ENCODE measurements around the gene CNFN.

Gene CNFN

DNA sequence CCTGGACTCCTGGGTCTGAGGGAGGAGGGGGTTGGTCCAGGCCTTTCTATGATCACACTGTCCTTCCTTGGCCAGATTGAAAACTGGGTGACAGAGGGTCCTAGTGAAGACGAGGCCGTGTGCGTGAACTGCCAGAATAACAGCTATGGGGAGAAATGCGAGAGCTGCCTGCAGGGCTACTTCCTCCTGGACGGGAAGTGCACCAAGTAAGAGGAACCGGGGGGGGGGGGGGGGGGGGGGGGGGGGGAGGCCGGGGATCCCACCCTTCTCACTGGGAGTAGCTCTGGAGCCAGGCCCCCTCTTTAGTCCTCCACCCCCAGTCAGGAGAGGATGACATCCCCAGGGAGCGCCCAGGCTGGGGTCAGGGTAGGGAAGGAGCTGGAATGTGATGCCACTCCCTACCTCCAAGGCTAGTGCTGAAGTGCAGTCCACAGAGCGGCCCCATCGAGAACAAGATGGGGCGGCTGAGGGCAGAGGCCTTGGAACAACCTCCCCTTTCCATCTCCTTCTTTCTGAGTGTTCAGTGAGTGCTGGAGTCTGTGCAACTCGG, 19.4 kb downstream of the CNFN start:
- DNase-seq: no peak

DNA sequence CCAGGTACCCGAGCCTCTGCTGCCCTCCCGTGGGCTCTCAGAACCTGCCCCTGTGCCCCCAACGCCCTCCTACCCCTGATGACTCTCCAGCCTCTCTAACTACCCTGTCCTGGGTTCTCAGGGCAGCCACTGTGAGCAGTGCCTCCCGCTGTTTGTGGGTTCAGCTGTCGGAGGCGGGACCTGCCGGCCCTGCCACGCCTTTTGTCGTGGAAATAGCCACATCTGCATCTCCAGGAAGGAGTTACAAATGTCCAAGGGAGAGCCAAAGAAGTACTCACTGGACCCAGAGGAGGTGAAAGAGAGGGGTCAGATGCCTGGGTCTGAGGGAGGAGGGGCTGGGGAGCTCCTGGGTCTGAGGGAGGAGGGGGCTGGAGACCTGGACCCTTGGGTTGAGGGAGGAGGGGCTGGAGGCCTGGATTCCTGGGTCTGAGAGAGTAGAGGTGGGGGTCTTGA, 20.0 kb downstream of the CNFN start:
- no peak for DNase-seq

DNA sequence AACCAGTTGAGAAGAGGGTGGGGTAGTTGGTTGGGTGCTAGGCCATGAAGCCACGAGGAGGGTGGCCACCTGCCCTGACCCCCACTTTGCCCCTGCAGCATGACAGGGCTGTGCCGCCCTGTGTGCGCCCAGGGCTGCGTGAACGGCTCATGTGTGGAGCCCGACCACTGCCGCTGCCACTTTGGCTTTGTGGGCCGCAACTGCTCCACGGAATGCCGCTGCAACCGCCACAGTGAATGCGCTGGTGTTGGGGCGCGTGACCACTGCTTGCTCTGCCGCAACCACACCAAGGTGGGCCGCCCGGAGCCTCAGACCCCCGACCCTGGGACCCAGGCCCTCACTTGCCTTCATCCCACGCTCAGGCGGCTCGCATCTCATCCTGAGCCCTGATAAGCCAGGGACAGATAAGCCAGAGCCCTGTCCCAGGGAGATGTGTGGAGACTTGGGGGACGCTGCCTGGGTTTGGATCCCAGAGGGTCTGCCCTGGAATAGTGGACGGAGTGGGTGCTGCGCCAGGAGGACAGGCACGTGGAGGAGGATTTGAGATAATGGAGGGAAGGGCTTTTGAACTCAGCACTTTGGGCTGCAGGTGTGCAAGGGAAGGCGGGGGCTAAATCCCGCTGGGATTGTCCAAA, 20.5 kb downstream of the CNFN start:
- DNase-seq: no peak

DNA sequence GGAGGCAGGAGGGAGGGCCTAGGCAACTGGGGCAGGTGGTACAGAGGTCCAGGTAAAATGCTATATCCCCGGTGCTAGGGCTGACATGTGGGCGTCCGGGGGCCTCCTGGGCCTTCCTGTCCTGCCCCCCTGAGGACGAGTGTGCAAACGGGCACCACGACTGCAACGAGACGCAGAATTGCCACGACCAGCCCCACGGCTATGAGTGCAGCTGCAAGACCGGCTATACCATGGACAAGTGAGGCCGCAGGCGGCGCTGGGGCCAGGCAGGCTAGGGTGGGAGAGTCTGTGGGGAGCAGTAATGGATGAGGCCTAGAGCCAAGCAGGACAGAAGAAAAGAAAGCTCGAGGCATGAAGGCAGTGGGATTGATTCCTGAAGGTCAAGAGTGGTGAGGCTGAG, 21.3 kb downstream of the CNFN start:
- no peak for DNase-seq

DNA sequence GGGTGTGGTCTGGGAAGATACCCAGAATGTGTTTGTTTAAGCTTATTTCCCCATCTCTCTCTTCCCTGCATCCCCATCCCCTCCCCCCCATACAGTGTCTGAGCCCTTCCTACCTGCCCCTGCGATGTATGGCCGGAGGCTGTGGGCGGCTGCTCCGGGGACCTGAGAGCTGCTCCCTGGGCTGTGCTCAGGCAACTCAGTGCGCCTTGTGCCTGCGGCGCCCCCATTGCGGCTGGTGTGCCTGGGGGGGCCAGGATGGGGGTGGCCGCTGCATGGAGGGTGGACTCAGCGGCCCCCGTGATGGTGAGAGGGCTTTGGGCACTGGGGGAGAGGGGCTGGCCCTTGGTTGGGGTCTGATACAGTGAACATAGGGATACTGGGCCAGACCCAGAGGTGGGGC, 21.7 kb downstream of the CNFN start:
- DNase-seq: no peak

DNA sequence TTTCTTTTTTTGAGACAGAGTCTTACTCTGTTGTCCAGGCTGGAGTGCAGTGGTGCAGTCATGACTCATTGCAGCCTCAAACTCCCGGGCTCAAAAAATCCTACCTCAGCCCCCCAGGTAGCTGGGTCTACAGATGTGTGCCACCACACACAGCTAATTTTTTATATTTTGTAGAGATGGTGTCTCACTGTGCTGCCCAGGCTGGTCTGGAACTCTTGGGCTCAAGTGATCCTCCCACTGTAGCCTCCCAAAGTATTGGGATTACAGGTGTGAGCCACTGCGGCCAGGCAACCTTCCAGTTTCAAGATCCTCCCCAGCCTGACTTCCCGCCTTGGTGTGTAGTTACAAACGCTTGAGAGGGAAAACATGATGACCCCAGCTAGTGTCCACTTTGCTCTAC, 22.2 kb downstream of the CNFN start:
- no peak for DNase-seq

DNA sequence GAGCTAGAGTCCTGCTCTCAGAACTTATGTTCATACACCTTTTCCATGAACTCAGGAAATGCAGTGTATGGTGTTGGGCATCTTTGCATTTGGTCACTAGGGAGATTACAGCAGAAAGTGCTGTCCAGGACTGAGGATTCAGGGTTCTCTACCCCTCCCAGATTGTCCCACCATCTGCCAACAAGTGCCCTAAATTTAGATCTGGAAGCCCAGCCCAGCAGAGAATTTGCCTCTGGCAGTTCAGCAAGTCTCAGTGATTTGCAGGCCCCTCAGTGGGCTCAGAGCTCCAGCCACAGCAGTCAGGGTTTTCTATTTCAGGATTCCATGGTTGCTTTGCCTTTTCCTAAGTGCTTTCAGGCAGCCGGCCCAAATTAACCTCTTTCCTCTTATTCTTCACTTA, 23.4 kb downstream of the CNFN start:
- no peak for DNase-seq

DNA sequence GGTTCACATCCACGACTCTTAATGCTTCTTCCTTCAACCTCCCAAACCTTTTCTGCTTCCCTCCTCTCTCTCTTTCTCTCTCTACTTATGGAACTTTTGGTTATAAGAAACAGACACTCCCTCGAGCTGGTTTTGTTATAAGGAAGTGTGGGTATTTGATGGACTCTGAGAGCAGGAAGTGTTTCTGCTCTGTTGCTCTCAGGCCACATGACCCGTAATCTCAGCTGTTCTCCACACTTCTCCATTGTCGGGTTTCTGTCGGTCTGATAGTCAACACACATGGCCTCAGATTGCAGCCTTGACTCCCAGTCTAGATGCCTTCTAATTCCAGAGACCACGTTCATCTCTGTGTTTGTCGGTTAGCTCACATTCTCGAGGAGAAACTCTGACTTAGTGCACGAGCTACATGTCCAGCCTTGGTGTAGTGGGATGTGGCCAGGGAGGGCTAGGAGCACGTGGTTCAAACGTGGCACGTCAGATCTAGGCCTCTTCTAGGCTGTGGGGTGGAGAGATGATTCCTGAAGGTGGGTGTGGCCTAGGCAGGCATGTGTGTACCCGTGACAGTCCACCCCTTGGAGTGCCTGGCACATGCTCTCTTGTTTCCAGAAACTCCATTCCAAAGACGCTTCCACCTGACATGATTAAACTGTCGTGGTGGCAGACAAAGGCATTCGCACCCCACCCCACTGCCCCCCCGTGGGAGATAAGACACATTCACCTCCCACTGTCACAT, 26.3 kb downstream of the CNFN start:
- DNase-seq: no peak

DNA sequence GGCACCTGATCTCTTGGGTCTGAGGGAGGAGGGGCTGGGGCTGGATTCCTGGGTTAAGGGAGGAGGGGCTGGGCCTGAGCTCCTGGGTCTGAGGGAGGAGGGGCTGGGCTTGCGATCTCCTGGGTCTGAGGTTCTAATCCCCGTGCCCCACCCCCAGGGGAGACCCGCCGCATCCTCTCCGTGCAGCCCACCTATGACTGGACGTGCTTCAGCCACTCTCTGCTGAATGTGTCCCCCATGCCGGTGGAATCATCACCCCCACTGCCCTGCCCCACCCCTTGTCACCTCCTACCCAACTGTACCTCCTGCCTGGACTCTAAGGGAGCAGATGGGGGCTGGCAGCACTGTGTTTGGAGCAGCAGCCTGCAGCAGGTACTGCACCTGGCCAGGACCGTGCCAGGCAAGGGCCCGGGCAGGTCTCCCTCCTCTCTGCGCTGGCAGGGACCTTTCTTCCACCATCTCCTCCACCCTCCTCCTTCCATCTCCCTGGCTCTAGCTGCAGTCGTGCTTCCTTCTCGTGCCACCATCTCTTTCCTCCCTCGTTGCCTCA, 27.1 kb downstream of the CNFN start:
- DNase-seq: no peak

DNA sequence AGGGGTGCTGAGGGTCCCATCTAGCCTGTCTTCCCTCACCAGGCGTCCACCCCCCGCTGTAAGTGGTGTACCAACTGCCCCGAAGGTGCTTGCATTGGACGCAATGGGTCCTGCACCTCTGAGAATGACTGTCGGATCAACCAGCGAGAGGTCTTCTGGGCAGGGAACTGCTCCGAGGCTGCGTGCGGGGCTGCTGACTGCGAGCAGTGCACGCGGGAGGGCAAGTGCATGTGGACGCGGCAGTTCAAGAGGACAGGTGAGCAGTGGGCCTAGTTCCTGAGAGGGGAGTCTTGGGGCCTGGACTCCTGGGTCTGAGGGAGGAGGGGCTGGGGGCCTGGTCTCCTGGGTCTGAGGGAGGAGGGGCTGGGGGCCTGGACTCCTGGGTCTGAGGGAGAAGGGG, 27.8 kb downstream of the CNFN start:
- no peak for DNase-seq

DNA sequence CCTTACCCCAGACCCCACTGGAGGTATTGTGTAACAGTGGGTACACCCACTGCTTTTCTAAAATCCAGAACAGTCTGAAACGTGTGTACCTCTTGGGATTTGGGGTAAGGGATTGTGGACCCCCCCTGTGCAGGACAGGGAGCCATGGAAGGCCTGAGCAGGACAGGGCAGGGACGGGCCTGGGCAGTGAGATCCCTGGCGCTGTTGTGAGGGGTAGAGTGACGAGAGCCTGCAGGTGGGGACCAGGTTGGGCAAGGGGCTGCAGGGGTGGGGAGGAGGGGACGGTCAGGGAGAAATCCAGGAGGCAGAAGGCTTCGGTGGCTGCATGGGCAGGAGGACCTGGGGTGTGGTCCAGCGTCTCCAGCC, 28.6 kb downstream of the CNFN start:
- no peak for DNase-seq

DNA sequence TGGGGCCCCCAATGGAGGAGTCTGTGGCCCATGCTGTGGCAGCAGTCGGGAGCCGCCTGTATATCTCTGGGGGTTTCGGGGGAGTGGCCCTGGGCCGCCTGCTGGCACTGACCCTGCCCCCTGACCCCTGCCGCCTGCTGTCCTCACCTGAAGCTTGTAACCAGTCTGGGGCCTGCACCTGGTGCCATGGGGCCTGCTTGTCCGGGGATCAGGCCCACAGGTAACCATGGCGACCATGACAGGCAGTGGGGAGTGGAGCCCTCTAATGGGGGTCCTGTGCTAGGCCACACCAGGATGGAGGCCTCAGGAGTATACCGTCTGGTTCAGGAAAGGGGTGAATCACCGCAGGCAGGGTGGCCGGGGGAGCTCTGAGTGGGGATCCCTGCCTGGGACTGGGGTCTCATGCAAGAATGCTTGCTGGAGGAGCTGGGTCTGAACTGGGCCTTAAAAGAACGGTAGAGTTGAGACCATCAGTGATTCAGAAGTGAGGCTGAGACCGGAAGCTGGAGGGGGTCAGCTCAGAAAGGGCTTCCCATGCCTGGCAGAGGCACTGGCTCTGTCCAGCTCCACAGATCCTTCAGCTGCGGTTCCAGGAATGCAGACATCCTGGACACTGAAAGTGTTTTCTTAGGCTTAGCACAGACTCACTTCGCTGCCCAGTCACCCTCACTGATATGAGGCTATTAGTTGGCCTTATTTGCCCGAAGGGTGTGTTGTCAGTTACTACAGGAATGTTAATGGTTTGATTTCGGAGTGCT, 29.1 kb downstream of the CNFN start:
- DNase-seq: no peak

DNA sequence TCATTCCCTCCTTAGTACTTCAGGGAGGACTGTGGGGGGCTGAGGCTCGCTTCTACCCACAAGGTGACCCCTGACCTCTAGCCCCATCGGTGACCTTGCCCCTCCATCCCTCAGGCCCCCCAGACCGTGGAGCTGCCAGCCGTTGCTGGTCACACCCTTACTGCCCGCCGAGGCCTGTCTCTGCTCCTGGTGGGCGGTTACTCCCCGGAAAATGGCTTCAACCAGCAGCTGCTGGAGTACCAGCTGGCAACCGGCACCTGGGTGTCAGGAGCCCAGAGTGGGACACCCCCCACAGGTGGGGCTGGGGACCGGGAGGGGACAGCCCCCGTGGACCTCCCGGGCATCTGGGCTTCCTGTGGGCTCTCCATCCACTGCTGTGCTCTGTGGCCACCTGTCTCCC, 32.8 kb downstream of the CNFN start:
- DNase-seq: no peak

DNA sequence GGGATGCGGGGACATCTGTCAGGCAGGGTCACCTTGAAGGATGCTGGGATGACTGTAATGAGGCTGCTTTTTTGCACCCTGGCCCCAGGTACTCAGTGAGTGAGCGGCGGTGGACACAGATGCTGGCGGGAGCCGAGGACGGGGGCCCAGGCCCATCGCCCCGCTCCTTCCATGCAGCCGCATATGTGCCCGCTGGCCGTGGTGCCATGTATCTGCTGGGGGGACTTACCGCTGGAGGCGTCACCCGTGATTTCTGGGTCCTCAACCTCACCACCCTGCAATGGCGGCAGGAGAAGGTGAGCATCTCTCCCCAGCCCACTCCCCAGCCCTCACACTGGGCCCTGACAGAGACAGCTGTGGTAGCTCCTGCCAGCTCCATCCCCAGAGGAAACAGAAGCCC, 33.4 kb downstream of the CNFN start:
- no peak for DNase-seq

DNA sequence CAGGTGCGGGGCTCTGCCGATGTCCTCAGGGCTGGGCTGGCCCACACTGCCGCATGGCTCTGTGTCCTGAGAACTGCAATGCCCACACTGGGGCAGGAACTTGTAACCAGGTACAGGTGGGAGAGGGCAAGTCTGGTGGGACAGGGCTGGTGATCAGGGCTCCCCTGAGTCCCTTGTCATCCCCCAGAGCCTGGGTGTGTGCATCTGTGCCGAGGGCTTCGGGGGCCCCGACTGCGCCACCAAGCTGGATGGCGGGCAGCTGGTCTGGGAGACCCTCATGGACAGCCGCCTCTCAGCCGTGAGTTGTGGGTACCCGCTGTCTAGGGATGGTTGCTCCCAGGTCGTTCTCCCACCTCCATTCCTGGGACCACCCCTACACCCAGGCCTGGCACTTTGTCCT, 34.2 kb downstream of the CNFN start:
- no peak for DNase-seq

DNA sequence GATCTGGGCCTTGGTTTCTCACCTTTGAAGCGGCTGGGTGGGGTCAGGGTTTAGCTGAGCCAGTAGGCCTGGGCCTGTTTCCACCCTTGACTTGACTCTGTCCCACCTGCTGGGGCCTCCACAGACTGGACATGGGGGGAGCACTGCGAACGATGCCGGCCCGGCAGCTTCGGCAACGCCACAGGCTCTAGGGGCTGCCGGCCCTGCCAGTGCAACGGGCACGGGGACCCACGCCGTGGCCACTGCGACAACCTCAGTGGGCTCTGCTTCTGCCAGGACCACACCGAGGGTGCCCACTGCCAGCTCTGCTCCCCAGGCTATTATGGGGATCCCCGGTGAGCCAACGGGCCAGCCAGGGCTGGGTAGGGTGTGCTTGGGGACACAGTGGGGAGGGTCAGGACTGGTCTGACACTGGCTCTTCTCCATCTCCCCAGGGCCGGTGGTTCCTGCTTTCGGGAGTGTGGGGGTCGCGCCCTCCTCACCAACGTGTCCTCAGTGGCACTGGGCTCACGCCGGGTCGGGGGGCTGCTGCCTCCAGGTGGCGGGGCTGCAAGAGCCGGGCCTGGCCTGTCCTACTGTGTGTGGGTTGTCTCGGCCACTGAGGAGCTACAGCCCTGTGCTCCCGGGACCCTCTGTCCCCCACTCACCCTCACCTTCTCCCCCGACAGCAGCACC, 36.6 kb downstream of the CNFN start:
- no peak for DNase-seq

DNA sequence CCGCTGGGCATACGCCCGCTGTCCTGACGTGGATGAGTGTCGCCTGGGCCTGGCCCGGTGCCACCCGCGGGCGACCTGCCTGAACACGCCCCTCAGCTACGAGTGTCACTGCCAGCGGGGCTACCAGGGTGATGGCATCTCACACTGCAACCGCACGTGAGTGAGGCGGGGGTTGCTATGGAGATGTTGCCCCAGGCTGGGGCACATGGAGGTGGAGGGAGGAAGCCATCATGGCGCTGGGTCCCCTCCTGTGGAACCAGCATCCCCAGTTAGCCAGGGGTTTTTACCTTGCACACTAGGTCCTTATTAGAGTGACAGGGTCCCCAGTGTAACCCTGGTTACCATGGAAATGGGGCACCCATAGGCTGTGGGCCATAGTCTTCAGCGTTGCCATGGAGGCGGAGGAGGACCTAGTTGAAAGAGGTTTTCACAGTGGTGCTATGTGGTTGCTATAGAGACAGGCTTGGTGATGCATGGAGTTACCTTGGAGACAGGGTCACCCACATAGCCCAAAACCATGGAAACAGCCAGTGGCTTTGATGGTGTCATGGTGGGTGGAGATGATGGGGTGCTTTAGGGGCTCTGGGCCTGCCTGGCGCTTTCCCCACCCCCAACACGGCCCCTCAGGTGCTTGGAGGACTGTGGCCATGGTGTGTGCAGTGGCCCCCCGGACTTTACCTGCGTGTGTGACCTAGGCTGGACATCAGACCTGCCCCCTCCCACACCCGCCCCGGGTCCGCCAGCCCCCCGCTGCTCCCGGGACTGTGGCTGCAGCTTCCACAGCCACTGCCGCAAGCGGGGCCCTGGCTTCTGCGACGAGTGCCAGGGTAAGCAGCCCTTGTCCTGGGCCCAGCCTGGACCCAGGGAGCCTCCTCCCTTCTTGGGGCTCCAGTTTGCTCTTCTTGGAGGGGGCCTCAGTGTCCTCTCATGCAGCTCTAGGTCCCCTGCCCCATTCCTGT, 37.5 kb downstream of the CNFN start:
- DNase-seq: peak; percentile 46

DNA sequence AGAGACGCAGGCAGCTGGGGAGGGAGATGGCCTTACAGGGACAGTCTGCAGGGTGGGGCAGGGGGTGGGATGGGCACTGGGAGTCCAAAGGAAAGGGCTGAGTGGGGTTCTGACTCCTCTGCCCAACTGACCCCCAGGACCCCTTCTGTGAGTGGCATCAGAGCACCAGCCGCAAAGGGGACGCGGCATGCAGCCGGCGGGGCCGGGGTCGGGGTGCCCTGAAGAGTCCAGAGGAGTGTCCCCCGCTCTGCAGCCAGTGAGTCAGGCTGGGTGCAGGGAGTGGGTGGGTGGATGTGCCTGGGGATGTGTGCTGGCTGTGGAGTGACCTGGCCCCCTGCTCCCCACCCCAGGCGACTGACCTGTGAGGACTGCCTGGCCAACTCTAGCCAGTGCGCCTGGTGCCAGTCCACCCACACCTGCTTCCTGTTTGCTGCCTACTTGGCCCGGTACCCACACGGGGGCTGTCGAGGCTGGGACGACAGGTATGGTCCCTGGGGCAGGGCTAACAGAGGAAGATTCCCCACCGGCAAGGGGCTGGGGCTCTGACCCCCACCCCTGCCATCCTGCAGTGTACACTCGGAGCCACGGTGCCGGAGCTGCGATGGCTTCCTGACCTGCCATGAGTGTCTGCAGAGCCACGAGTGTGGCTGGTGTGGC, 38.9 kb downstream of the CNFN start:
- no peak for DNase-seq

DNA sequence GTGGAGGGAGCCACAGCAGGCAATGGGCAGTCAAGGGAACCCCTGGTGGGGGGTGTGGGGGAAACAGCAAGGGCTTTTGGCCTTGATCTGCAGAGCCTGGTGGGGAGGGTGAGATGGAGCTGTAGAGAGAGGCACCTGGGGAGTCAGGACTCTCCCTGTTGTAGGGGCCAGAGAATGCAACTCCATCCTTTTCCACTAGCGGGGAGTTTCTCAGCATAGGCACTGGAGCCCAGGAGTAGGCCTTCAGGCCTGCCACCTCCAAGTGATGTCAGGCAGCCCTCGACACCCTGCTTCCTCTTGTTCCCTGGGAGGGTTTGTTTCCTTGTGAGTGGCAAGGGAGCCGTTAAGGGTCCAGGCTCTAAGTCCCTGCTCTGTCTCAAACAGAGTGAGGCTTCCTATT, 39.7 kb downstream of the CNFN start:
- no peak for DNase-seq

DNA sequence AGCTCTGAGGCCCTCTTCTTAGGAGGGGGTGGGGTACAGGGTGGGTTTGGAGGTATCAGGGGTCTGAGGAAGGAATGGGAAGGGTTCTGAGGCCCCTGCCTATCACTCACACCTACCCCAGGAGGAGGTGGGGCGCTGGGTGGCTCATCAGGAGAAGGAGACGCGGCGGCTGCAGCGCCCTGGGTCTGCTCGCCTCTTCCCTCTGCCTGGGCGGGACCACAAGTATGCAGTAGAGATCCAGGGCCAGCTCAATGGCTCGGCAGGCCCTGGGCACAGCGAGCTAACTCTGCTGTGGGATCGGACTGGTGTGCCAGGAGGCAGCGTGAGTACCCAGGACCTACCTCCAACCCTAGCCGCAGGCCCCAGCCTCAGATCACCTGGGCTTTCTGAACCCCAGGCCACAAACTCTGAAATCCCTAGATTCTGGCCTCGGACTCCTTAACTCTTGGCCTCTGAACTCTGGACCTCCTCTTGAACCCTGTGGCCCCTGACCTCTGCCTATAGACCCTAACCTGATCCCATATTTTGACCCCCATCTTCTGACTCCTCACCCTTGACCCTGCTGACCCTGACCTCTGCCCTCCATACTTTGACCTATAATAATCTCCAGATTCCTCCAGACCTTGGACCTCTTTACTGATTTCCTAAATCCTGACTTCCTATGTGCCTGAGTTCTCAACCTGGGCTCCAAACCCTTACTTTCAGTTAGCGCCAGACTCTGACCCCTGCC, 40.6 kb downstream of the CNFN start:
- no peak for DNase-seq

DNA sequence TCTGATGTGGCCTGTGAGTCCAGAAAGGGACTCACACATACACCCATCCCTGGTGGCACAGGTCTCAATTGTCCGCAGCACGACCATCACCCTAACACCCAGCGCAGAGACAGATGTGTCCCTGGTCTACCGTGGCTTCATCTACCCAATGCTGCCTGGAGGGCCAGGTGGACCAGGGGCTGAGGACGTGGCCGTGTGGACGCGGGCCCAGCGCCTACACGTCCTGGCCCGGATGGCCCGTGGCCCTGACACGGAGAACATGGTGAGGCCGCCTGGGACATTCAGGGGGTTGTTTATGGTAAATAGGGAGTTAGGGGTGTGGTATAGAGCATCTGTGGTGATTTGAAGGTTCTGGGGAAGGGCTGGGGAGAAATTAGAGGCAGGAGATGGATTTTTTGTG, 41.9 kb downstream of the CNFN start:
- no peak for DNase-seq

Data from midbrain (tissue), 1 donor.